OCI-LY3 (cell line): Measurements from ENCODE around the gene PCBP3.
"Not testable (repeated sequence)": the region's sequence is repeated elsewhere in the genome, so short reads cannot be mapped to it uniquely, and the experiment has no call there.

Source experiments
- H2AFZ ChIP-seq: fragments of 200-600, 300-600 bp; shearing (Covaris generic); 2 replicates; pipeline ENCODE4 v1.6.0; 2014; ENCODE audit warnings: antibody characterized with exemption, low read depth, low read length
- H3K27ac ChIP-seq: fragments of 200-600, 300-600 bp; sonication (generic); 2 replicates; pipeline ENCODE4 v1.5.1; 2014; ENCODE audit warnings: mild to moderate bottlenecking, low read length, moderate library complexity, mixed read lengths
- H3K27me3 ChIP-seq: fragments of 200-600, 300-600 bp; sonication (generic); 2 replicates; pipeline ENCODE4 v1.6.1; 2014; ENCODE audit warnings: low read depth, low read length, mixed read lengths
- H3K36me3 ChIP-seq: fragments of 200-600, 300-600 bp; sonication (generic); replicated peaks from 2 replicates; pipeline ENCODE3; 2014; ENCODE audit warnings: low read depth, low read length, mixed read lengths
- H3K4me1 ChIP-seq: fragments of 300-600, 200-600 bp; sonication (generic); 2 replicates; pipeline ENCODE4 v1.6.1; 2014; ENCODE audit warnings: low read length, mixed read lengths
- H3K4me2 ChIP-seq: fragments of 200-600, 300-600 bp; sonication (generic); 2 replicates; pipeline ENCODE4 v1.6.1; 2014; ENCODE audit warnings: low read length, mixed read lengths
- H3K4me3 ChIP-seq: fragments of 300-600, 200-600 bp; sonication (generic); 2 replicates; pipeline ENCODE4 v1.5.1; 2014; ENCODE audit warnings: antibody characterized with exemption, mild to moderate bottlenecking, low read length, moderate library complexity
- H3K79me2 ChIP-seq: fragments of 300-600, 200-600 bp; shearing (Covaris generic); 2 replicates; pipeline ENCODE4 v1.6.1; 2014; ENCODE audit warnings: mild to moderate bottlenecking, low read length, mixed read lengths
- H3K9ac ChIP-seq: fragments of 300-600, 200-600 bp; shearing (Covaris generic); 2 replicates; pipeline ENCODE4 v1.6.0; 2014; ENCODE audit warnings: mild to moderate bottlenecking, low read length, moderate library complexity
- H3K9me3 ChIP-seq: fragments of 200-600, 300-600 bp; shearing (Covaris generic); 2 replicates; pipeline ENCODE4 v1.6.1; 2014; ENCODE audit warnings: low read length, mixed read lengths; ENCODE audit not compliant: insufficient read depth
- H4K20me1 ChIP-seq: fragments of 200-600, 300-600 bp; sonication (generic); 2 replicates; pipeline ENCODE4 v1.6.1; 2016; ENCODE audit warnings: low read length, mixed read lengths; ENCODE audit not compliant: insufficient read depth
- EZH2phosphoT487 ChIP-seq: fragments of 200-600 bp; shearing (Covaris generic); IDR thresholded peaks from 2 replicates; pipeline ENCODE4 v1.6.1; 2018; ENCODE audit warnings: antibody characterized with exemption, mixed run types, low read depth
- TF ChIP-seq, protein P1 (sequence below): fragments of 200-600, 300-600 bp; sonication (generic); IDR thresholded peaks from 2 replicates; pipeline ENCODE4 v1.5.1; 2014; ENCODE audit warnings: antibody characterized with exemption, low read length, low read depth

Gene PCBP3

DNA sequence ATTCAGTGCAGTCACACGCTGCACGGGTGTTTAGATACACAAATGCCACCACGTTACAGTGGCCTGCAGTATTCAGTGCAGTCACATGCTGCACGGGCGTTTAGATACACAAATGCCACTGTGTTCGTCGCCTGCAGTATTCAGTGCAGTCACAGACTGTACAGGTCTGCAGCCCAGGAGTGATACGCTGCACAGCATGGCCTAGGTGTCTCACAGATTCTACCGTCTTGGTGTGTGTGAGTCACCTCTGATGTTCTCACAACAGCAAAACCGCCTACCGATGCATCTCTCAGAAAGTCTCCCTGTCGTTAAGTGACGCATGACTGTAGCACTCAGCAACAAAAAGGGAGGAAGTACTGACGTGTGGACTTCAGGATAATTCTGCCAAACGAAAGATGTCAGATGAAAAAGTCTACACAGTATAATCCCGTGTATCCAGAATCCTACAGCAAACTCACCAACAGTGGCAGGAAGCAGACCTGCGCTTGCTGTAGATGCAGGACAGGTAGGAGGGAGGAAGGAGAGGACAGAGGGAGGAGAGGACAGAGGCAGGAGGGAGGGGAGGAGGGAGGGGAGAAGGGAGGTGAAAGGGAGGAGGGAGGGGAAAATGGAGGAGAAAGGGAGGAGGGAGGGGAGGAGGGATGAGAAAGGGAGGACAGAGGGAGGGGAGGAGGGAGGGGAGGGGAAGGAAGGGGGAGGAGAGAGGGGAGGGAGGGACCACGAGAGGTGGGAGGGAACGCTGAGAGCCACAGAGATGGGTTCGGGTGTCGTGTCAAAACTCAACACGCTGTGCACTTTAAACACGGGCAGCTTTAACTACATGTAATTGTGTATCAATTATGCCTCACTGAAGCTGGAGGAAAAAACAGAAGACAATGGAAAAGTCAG lies 36.3 kb upstream of the PCBP3 start:
- Histone ChIP-seq H3K79me2 (no peaks in the 10 kb centered on the region), H3K4me2 (no peak overlapping the region), H4K20me1 (no peaks in the 10 kb centered on the region), H3K4me3 (no peak overlapping the region), H3K9ac (no peak overlapping the region), H3K9me3 (no peaks in the 10 kb centered on the region), H3K36me3 (no peaks in the 10 kb centered on the region), H3K27ac (no peak overlapping the region), H3K4me1 (no peaks in the 10 kb centered on the region), H2AFZ (no peak overlapping the region), H3K27me3 (no peaks in the 10 kb centered on the region)
- no peak for TF ChIP-seq EZH2phosphoT487
- TF ChIP-seq, protein P1, sequence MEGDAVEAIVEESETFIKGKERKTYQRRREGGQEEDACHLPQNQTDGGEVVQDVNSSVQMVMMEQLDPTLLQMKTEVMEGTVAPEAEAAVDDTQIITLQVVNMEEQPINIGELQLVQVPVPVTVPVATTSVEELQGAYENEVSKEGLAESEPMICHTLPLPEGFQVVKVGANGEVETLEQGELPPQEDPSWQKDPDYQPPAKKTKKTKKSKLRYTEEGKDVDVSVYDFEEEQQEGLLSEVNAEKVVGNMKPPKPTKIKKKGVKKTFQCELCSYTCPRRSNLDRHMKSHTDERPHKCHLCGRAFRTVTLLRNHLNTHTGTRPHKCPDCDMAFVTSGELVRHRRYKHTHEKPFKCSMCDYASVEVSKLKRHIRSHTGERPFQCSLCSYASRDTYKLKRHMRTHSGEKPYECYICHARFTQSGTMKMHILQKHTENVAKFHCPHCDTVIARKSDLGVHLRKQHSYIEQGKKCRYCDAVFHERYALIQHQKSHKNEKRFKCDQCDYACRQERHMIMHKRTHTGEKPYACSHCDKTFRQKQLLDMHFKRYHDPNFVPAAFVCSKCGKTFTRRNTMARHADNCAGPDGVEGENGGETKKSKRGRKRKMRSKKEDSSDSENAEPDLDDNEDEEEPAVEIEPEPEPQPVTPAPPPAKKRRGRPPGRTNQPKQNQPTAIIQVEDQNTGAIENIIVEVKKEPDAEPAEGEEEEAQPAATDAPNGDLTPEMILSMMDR: no peak

GRCh38 chr21:45607909-45608295 lies 35.6 kb upstream of the PCBP3 start:
- no peak for TF ChIP-seq EZH2phosphoT487
- TF ChIP-seq, protein P1: no peak
- H3K4me3 ChIP-seq: no peak overlapping the region
- no peaks in the 10 kb centered on the region for H3K79me2 ChIP-seq
- H3K36me3 ChIP-seq: no peaks in the 10 kb centered on the region
- no peaks in the 10 kb centered on the region for H3K9me3 ChIP-seq
- H3K27me3 ChIP-seq: no peaks in the 10 kb centered on the region
- H3K9ac ChIP-seq: no peak overlapping the region
- no peak overlapping the region for H3K27ac ChIP-seq
- H4K20me1 ChIP-seq: no peaks in the 10 kb centered on the region
- H3K4me1 ChIP-seq: no peaks in the 10 kb centered on the region
- H3K4me2 ChIP-seq: no peak overlapping the region
- no peak overlapping the region for H2AFZ ChIP-seq

- H4K20me1 ChIP-seq, H3K27me3 ChIP-seq, H3K27ac ChIP-seq, H3K9me3 ChIP-seq, H3K4me3 ChIP-seq, H2AFZ ChIP-seq, H3K4me2 ChIP-seq, H3K4me1 ChIP-seq, H3K36me3 ChIP-seq, H3K9ac ChIP-seq, H3K79me2 ChIP-seq: not testable (repeated sequence)
These were observed 34.6 kb upstream of the PCBP3 start for GRCh38 chr21:45608747-45609470.

DNA sequence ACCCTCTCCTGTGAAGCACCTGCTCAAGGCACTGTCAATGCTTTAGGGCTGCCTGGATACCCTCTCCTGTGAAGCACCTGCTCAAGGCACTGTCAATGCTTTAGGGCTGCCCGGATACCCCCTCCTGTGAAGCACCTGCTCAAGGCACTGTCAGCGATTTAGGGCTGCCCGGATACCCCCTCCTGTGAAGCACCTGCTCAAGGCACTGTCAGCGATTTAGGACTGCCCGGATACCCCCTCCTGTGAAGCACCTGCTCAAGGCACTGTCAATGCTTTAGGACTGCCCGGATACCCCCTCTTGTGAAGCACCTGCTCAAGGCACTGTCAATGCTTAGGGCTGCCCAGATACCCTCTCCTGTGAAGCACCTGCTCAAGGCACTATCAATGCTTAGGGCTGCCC lies 33.9 kb upstream of the PCBP3 start:
- not testable (repeated sequence) for H3K27me3 ChIP-seq, H3K4me1 ChIP-seq, H3K27ac ChIP-seq, H2AFZ ChIP-seq, H3K36me3 ChIP-seq, H4K20me1 ChIP-seq, H3K4me2 ChIP-seq, H3K79me2 ChIP-seq, H3K9me3 ChIP-seq, H3K4me3 ChIP-seq, H3K9ac ChIP-seq

GRCh38 chr21:45611296-45611695 lies 32.2 kb upstream of the PCBP3 start:
- H3K27ac ChIP-seq: no peak overlapping the region
- H3K4me1 ChIP-seq: no peaks in the 10 kb centered on the region
- no peaks in the 10 kb centered on the region for H3K36me3 ChIP-seq
- no peak overlapping the region for H2AFZ ChIP-seq
- no peaks in the 10 kb centered on the region for H3K27me3 ChIP-seq
- no peaks in the 10 kb centered on the region for H3K9me3 ChIP-seq
- no peak for TF ChIP-seq EZH2phosphoT487
- TF ChIP-seq, protein P1: no peak
- no peak overlapping the region for H3K9ac ChIP-seq
- no peaks in the 10 kb centered on the region for H4K20me1 ChIP-seq
- no peaks in the 10 kb centered on the region for H3K79me2 ChIP-seq
- H3K4me2 ChIP-seq: no peak overlapping the region
- H3K4me3 ChIP-seq: no peak overlapping the region
